ENCODE measurements around the gene TMEM150C.

- TF ChIP-seq POLR2A (IDR thresholded peaks at IDR 0.05) = no peak
- no peak for TF ChIP-seq CTCF (IDR thresholded peaks at IDR 0.05)
These were observed 39.6 kb upstream of the TMEM150C start for GRCh38 chr4:82601242-82602015.

All from right lobe of liver (tissue), 4 donors.